Nephron progenitor cell (in vitro differentiated cells): Measurements from ENCODE around the gene GPD1.

Experiments
- DNase-seq: peaks from one replicate; pipeline ENCODE4 v3.0.0; 2021
- H3K27ac Mint-ChIP-seq: 2 replicates; pipeline ENCODE4 v1.8.0; 2021; ENCODE audit warnings: mild to moderate bottlenecking, moderate library complexity, mixed read lengths
- H3K27me3 Mint-ChIP-seq: 2 replicates; pipeline ENCODE4 v1.8.0; 2021; ENCODE audit warnings: mild to moderate bottlenecking, low read depth, mixed read lengths; ENCODE audit not compliant: poor library complexity
- H3K36me3 Mint-ChIP-seq: 2 replicates; pipeline ENCODE4 v1.8.0; 2021; ENCODE audit warnings: low read depth, mixed read lengths
- H3K4me1 Mint-ChIP-seq: 2 replicates; pipeline ENCODE4 v1.8.0; 2021; ENCODE audit warnings: mixed read lengths
- H3K4me3 Mint-ChIP-seq: 2 replicates; pipeline ENCODE4 v1.8.0; 2021; ENCODE audit warnings: mild to moderate bottlenecking, moderate library complexity, mixed read lengths
- H3K9me3 Mint-ChIP-seq: 2 replicates; pipeline ENCODE4 v1.8.0; 2021; ENCODE audit warnings: mild to moderate bottlenecking, moderate library complexity, mixed read lengths
- TF ChIP-seq, protein P1 (sequence below): fragments of 200-600 bp; sonication (generic); IDR thresholded peaks from 2 replicates; pipeline ENCODE4 v1.5.0; 2021; ENCODE audit warnings: antibody characterized with exemption

Gene GPD1

DNA sequence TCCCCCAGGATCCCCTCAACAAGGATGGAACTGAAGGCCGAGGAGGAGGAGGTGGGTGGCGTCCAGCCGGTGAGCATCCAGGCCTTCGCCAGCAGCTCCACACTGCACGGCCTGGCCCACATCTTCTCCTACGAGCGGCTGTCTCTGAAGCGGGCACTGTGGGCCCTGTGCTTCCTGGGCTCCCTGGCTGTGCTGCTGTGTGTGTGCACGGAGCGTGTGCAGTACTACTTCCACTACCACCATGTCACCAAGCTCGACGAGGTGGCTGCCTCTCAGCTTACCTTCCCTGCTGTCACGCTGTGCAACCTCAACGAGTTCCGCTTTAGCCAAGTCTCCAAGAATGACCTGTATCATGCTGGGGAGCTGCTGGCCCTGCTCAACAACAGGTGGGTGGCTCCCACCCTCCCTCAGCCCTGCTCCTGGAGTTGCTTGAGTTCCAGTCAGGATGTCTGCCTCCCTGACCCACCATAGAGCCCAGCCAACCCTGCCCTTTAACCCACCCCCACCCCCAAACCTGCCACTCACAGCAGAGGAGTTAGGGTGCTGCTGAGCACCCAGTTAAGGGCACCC is 45.0 kb upstream of the GPD1 start:
- Mint-ChIP-seq H3K4me1 (peaks cover 35% of the 10 kb centered on the region), H3K27ac (no peak overlapping the region), H3K27me3 (peaks cover 52% of the 10 kb centered on the region), H3K9me3 (no peaks in the 10 kb centered on the region), H3K4me3 (peak overlapping the region; percentile 74), H3K36me3 (peaks cover 20% of the 10 kb centered on the region)
- DNase-seq, result no peak
- TF ChIP-seq, protein P1, sequence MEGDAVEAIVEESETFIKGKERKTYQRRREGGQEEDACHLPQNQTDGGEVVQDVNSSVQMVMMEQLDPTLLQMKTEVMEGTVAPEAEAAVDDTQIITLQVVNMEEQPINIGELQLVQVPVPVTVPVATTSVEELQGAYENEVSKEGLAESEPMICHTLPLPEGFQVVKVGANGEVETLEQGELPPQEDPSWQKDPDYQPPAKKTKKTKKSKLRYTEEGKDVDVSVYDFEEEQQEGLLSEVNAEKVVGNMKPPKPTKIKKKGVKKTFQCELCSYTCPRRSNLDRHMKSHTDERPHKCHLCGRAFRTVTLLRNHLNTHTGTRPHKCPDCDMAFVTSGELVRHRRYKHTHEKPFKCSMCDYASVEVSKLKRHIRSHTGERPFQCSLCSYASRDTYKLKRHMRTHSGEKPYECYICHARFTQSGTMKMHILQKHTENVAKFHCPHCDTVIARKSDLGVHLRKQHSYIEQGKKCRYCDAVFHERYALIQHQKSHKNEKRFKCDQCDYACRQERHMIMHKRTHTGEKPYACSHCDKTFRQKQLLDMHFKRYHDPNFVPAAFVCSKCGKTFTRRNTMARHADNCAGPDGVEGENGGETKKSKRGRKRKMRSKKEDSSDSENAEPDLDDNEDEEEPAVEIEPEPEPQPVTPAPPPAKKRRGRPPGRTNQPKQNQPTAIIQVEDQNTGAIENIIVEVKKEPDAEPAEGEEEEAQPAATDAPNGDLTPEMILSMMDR, result no peak

DNA sequence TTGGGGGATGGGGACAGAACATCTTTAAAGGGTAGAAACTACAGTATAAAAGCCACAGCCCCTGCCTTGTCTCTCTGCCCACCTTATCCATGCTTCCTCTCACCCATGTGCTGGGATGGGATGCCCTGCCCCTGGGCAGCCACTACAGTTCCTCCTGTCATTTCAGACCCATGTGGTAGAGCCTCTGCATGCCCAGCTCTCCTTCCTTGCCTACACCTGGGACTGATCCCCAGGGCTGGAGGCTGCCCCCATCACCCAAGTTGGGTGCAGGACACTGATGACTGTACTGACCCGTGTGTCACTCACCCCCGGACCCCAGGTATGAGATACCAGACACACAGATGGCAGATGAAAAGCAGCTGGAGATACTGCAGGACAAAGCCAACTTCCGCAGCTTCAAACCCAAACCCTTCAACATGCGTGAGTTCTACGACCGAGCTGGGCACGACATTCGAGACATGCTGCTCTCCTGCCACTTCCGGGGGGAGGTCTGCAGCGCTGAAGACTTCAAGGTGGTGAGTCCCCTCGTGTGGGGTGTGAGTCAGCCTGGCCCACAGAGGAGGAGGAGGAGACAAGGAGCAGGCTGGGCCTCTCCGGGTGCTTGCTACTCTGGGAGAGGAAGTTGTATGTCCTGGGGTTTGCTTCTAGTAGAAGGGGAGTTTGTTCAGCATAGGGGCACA is 44.2 kb upstream of the GPD1 start:
- H3K36me3 Mint-ChIP-seq, result peaks cover 20% of the 10 kb centered on the region
- TF ChIP-seq, protein P1, result no peak
- no peaks in the 10 kb centered on the region for H3K9me3 Mint-ChIP-seq
- H3K4me3 Mint-ChIP-seq, result peak overlapping the region; percentile 74
- peaks cover 35% of the 10 kb centered on the region for H3K4me1 Mint-ChIP-seq
- H3K27ac Mint-ChIP-seq, result no peak overlapping the region
- no peak for DNase-seq
- peaks cover 51% of the 10 kb centered on the region for H3K27me3 Mint-ChIP-seq

DNA sequence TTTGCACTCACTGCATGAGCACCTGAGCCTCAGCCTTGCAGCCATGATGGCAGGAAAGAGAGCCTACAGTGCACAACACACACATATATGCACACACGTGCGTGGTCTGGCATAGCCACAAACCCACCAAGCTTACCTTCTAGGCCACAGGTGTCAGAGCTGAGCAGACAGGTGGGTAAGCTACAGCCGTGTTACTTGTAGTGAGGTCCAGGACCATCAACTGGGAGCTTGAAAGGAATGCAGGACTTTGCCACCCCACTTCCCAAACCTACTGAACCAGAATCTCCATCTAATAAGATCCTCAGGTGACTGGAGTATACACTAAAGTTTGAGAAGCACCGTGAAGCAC is 43.7 kb upstream of the GPD1 start:
- H3K27ac Mint-ChIP-seq, result no peak overlapping the region
- no peak overlapping the region for H3K4me3 Mint-ChIP-seq
- peaks cover 35% of the 10 kb centered on the region for H3K4me1 Mint-ChIP-seq

DNA sequence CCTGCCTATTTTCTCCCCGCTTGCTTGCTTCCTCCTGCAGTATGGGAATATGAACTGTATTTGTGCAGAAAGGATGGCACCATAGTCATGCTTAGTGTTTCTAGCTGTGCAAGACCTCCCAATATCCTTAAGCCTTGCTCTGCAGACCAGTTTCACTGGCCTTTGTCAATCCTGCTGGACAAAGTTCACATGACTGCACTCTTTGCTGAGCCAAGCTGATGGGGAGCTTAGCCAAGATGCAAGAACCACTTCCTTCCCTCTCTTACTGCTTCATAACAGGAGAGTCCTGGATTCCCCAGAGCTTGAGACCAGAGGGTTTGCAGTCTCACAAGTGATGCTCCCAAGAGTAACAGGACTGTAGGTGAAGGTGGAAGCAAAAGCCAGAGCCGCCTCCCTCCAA is 42.6 kb upstream of the GPD1 start:
- DNase-seq, result no peak
- H3K36me3 Mint-ChIP-seq, result peaks cover 20% of the 10 kb centered on the region
- no peak overlapping the region for H3K27ac Mint-ChIP-seq
- H3K27me3 Mint-ChIP-seq, result peaks cover 46% of the 10 kb centered on the region
- TF ChIP-seq, protein P1, result no peak
- H3K4me3 Mint-ChIP-seq, result no peak overlapping the region
- H3K4me1 Mint-ChIP-seq, result peaks cover 28% of the 10 kb centered on the region
- no peaks in the 10 kb centered on the region for H3K9me3 Mint-ChIP-seq

More for the DNA sequence above, 43.7 kb upstream of the GPD1 start:
- peaks cover 20% of the 10 kb centered on the region for H3K36me3 Mint-ChIP-seq
- no peaks in the 10 kb centered on the region for H3K9me3 Mint-ChIP-seq
- DNase-seq, result no peak
- H3K27me3 Mint-ChIP-seq, result peaks cover 50% of the 10 kb centered on the region
- TF ChIP-seq, protein P1, result no peak

DNA sequence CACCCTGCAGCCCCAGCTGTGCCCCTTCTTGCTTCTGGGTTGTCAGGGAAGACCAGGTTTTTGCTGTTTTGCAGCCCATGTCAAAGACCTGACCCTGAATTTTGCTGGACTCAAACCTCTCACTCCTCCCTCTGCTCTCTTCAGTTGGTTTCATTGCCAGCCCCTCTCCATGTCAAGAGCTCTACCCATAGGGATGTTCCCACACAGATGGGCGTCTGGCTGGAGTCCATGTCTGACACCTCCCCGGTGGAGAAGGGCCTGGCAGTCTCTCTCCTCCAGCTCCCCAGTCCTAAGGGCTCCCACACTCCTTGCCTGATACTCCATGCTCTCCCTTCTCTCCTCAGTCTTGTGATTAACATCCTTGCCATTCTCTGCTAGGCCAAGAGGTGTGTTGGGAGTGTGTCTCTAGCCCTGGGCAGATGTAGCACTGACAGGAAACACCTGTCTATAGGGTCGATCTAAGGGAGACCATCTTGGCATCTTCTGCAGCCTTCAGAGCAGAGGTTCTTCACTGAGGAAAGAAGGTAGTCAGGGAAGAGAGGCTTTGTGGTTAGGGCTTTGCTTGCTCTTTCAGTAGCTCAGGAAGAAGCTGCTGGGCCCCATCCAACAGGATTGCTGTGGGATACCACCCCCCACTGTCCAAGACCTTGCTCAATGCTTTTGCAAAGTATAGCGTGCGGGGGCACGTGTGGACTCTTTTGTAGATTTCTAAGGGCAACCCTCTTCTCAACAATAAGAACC is 41.7 kb upstream of the GPD1 start:
- no peak overlapping the region for H3K27ac Mint-ChIP-seq
- H3K27me3 Mint-ChIP-seq, result peaks cover 36% of the 10 kb centered on the region
- peaks cover 19% of the 10 kb centered on the region for H3K4me1 Mint-ChIP-seq
- no peak overlapping the region for H3K4me3 Mint-ChIP-seq
- H3K36me3 Mint-ChIP-seq, result peaks cover 20% of the 10 kb centered on the region
- no peaks in the 10 kb centered on the region for H3K9me3 Mint-ChIP-seq
- TF ChIP-seq, protein P1, result no peak
- no peak for DNase-seq
